HuH-7.5 (cell line): ENCODE results near the gene MELK.

Source experiments
- DNase-seq: peaks from one replicate; pipeline ENCODE4 v3.0.0; 2011; ENCODE audit warnings: low spot score

The MELK gene

DNA sequence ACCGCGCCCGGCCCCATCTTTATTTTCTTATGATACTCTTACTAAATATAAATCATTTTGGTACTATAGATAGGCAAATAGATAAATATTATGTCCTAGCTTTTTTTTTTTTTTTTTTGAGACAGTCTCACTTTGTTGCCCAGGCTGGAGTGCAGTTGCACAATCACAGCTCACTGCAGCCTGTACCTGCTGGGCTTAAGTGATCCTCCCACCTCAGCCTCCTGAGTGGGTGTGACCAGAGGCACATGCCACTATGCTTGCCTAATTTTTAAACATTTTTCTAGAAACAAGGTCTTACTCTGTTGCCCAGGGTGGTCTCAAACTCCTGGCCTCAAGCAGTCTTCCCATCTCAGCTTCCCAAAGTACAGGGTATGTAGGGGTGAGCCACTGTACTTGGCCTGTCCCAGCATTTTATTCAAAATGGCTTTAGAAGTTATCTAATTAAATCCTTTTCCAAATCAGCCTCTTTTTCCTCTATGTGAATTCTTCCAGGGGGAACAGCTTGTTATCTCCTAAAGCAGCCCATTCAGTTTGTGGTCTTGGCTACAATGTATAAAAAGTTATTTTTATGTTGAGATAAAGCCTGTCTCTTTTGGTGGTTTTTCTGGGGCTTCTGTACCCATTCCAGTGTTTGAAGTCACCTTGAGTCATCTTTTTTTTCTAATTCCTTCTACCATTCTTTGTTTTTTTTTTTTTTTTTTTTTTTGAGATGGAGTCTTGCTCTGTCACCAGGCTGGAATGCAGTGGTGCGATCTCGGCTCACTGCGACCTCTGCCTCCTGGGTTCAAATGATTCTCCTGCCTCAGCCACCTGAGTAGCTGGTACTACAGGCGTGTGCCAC, 12.1 kb downstream of the MELK start:
- no peak for DNase-seq

DNA sequence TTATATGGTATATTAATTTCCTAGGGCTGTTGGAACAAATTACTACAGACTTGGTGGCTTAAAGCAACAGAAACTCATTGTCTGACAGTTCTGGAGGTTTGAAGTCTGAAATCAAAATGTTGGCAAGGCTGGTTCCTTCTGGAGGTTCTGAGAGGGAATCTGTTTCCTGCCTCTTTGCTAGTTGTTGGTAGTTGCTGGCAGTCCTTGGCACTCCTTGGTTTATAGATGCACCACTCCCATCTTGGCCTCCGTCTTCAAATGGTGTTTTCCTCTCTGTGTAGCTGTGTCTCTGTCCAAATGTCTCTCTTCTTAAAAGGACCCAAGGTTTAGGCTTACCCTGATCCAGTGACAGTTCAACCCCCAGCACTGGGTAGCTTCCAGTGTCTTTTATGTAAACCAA, 17.5 kb downstream of the MELK start:
- DNase-seq, result no peak

DNA sequence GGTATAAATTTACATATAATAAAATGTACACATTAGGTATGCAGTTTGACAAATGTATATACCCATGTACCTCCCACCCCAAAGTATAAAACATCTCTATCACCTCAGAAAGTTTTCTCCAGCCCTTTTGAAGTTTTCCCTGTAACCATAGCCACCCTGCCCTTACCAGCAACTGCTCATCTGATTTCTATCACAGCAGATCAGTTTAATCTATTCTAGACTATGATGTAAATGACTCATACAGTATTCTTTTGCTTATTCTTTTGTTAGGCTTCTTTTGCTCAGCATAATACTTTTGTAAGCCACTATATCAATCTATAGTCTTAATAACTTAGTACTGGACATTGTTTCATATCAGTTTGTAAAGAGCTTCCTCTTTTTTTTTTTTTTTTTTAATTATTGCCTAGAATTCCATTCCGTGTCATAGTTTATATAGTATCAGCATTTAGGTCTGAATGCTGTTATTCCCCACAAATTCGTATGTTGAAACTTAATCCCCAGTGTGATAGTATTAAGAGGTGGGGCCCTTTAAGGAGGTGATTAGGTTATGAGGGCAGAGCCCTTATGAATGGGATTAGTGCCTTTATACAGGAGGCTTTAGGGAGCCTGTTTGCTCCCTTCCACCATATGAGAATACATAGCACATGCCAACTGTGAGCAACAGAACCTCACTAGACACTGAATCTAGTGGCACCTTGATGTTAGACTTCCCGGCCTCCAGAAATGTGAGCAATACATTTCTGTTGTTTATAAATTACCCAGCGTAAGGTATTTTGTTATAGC, 20.3 kb downstream of the MELK start:
- no peak for DNase-seq

DNA sequence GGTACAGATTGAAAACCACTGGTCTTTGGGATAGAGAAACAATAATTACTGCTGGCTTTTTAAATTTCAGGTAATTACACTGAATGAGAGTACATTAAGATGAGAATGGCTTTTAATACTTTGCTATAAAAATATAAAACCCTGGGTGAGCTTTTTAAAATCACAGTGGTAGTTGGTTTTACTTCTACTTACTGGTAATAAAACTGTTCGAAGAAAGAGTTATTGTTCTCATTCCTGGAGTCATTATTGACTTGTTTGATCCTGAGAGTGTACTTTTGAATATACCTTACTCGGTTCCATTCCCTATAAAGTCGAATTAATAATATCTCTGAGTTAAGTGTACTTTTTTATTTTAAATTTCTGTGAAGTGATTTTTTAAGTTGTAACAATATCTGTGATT, 21.5 kb downstream of the MELK start:
- DNase-seq, result no peak

DNA sequence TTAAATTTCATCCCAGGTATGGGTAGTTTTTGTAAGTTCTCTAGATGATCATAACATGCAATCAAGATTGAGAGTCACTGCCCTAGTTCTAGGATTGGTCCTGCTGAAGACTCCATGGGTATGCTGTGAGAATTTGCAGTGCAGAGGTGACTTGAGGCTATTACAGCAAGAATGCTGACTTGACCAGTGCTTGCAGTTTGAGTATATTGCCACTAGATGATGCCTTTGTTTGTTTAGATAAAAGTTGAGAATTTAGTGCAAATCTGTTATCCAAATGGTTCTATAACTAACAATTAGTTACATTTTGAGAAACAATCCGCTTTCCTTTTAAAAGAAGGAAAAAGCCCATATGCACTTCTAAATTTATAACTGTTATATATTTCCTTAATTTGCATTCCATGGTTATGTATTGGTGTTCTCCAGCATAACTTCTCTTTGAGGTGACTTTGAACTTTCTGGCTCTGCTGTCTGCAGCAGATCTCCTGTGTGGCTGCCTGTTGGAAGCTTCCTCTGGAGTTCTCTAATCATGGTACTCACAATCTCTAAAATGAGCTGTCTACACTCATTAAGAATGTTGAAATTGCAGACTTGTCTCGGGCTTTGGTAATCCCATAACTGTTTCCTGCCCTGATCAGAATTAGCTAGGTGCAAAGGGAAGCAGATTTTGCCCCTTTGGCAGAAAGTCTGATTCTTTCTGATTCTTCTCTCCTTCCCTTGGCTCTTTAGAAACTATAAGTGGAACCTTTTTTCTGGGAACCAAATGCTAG, 24.9 kb downstream of the MELK start:
- DNase-seq, result peak; percentile 67

DNA sequence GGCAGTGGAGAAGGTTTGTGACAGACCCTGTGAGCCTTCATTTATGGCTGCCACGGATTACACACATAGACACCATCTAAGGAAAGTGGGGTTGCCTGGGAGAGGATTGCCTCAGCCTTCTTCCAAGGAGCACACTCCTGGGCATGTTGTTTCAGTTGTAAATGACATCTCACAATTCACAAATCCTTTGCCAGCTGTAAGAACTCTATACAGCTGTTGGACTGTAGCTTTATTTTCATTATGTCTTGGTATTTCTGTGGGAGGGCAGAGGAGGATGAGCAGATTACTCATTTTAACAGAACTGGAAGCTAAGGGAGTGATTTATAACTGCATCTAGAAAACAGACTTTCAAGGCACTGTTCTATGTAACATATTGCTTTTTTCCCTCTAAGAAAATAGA, 25.6 kb downstream of the MELK start:
- no peak for DNase-seq

DNA sequence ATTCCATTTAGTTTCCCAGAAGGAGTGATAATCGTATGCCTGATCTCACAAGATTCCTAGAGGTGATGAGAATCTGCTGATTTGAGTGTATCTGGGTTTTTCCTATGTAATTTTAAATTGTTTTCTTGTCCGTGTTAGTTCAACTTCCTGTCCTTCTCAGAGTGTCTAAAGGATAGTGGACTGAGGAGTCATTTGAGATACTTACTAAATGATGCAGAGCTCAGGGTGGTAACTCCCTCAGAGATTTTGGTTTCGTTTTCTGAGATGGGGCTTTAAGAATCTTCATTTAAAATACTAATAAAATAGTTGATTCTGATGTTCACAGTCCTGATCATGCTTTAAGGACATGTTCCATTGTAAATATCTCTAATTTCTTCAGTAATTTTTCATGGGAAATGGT, 30.3 kb downstream of the MELK start:
- no peak for DNase-seq

DNA sequence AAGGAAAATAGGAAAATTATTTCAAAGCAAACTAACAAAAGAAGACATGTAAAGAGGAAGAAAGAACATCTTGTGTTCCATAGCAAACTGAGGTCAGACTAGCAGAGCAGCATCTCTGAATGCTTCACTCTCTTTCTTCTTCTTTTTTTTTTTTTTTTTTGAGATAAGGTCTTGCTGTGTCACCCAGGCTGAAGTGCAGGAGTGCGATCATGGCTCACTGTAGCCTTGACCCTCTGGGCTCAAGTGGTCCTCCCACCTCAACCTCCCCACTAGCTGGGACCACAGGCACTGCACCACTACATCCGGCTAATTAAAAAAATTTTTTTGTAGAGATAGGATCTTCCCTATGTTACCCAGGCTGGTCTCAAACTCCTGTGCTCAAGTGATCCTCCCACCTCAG, 36.6 kb downstream of the MELK start:
- DNase-seq, result no peak

DNA sequence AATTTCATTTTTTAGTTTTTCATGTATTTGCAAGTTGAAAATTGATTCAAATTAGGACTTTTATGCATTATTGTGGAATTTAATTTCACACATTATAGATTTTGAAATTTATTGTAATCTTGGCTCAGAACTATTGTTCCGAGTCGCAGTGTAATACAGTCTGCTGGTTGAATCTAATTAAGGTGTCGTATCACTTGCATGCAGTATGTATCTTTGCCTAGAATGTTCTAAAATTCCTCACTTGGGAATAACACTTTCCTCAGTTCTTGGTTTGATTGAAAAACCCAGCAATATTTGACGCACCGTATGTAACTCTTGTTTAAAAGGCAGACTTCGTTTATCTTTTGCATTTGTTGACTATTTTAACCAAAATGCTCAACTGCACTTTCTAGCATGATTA, 49.4 kb downstream of the MELK start:
- no peak for DNase-seq

DNA sequence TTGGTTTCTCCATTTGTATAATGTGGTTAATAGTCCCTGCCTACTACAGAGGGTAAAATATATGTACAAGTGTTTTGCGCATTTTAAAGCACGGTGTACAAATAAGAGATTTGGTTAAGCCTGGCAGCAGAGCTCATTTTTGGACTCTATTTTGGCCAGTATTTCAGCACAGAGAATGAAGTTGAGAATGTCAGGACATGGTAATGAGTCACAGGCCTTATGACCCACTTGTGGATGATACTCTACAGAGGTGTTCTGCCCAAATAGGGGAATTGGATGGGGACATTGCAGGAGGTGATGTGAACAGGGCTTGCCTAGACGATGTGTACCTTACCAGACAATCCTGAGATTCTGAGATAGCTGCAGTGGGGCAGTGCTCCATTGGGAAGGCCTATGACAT, 50.6 kb downstream of the MELK start:
- DNase-seq, result no peak

DNA sequence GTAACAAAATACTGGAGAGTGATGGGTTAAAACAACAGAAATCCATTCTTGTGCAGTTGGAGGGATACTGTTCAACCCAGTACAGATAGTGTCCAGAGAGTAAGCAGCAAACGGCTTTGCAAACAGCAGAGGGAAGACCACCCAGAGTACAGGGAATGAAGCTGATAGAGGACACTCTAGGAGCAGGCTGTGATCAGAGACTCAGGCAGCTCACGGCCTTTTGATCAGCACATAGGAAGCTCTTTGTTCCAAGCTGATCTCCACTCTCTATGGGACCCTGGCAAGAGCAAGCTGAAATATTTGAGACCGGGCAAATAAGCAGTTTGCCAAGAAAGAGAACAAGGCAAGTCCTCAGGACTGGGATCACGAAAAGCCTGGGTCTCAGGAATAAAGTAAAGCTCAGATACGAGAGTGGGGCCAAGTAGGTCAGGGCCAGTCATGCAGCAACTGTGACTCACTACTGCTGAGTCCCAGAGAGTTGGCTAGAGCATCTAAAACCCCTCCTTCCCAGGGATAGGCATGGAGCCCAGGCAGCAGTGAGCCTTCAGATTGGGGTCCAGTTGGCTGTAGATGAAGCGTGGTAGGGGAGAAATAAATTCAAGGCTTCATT, 52.4 kb downstream of the MELK start:
- no peak for DNase-seq

DNA sequence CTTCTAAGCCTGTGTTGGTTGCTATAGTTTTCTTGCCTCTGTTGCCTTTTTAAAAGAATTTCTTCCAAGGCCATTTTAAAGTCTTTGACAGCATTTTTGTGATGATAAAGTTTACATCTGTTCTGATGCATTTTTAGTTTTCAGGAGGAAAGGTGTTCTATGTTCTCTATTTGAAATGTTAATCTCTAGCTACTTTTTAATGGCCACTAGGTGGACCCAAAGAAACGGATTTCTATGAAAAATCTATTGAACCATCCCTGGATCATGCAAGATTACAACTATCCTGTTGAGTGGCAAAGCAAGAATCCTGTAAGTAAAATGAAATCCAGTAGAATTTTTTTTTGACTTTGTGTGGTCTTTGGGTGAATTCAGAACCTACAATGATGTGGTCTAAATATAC, 60.2 kb downstream of the MELK start:
- no peak for DNase-seq

DNA sequence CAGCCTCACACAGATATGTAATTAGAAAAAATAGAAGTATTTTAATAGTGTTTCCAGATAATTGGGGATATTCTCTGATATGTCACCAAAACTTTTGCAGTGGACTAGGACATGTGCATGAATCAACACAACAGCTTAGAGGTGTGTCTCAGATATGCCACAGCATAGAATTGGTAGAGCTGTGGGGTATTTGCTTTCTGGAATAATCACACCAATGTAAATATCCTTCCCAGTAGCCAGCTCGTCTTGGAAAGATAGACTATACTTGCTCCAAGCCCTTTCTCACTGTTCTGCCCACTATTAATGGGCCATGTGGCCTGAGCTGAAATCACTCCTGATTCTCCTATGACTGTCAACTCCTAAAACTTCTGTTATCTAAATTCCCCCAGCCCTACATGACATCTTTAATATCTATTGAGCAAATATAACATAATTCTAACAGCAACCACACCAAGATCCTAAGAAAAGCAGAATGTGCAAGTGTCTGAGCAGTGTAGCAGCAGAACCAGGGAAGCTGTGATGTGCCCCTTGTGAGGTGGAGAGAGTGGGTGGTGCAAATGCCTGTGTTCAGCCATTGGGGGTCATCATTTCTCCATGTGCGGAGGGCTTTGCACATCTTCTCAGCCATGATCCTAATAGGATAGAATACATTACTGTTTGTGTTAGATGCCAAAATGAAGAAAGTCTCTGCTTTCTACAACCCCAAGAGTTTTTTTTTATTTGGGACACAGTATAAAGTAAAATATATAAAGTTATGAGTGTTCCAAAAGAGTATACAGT, 65.0 kb downstream of the MELK start:
- DNase-seq, result no peak

DNA sequence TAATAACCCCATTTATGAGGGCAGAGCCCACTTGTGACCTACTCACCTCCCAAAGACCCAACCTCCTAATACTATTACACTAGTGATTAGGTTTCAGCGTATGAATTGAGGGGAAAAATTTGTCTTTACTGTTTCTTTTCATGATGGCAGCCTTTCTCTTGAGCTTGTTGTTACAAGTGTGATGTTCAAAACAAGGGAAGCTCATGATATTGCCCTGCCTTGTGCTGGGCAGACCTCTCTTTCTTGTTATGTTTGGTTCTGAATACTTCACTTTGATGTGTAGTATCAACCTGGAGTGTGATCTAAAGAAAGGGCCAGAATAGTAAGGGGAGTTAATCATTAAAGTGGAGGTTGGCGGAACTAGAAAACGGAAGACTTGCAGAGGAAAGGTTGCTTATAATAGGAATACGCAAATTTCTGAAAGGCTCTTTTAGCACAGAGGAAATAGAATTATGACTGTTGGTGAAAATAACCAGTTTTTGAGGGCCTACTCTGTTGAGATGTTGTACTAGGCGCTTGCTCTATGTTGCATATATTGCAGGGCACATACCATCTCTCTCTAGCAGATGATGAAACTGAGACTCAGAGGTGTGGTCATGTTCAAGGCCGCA, 68.2 kb downstream of the MELK start:
- no peak for DNase-seq

DNA sequence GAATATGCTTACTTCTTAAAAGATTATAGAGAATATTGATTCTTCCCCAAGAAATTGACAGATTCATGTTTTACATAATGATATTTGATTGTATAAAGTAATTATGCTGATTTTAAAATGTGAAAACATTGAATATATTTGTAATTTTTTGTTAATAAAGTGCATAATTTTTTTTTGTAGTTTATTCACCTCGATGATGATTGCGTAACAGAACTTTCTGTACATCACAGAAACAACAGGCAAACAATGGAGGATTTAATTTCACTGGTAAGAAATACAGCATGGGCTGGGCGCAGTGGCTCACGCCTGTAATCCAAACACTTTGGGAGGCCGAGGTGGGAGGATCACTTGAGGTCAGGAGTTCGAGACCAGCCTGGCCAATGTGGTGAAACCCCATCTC, 70.1 kb downstream of the MELK start:
- no peak for DNase-seq

DNA sequence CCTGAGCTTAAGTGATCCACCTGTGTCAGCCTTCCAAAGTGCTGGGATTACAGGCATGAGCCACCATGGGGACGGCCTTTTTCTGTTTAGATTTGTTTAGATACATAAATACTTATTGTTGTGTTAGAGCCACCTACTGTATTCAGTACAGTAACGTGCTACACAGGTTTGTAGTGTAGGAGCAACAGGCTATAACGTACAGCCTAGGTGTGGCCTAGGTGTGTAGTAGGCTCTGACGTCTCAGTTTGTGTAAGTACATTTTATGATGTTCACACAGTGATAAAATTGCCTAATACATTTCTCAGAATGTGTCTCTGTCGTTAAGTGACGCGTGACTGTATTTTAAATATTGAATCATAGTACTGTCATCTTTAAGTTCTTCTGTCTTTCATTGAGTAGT, 84.1 kb downstream of the MELK start:
- no peak for DNase-seq

DNA sequence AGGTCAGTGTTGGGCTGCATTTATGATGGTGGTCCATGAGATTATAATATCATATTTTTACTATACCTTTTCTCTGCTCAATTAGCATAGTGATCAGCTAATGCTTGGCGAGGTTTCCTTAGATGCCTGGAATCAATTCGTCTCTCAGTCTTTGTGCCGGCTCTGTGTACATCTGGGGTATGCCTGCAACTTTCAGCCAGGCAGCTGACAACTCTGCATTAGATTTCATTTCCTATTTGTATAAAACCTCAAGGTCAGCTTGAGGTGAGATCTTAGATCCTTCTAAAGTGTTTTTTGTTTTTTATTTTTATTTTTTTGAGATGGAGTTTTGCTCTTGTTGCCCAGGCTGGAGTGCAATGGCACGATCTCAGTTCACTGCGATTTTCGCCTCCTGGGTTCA, 86.8 kb downstream of the MELK start:
- DNase-seq, result no peak

DNA sequence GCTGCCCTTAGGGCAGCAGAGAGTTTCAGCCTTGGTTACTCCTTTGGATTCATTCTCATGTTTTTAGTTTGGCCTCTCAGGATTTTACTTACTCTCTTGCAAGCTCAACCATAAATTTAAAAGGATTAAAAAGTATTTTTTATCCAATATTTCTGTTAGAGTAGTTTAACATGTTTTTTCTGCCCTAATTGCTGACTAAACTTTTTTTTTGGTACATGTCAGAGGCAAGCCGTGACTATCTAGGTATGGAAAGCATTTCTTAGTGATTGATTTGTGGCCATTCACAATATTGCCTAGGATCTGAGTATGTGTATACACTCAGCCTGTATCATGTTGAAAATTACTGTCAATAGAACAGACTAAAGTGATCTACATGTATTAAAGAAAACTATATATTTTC, 92.1 kb downstream of the MELK start:
- DNase-seq, result no peak

DNA sequence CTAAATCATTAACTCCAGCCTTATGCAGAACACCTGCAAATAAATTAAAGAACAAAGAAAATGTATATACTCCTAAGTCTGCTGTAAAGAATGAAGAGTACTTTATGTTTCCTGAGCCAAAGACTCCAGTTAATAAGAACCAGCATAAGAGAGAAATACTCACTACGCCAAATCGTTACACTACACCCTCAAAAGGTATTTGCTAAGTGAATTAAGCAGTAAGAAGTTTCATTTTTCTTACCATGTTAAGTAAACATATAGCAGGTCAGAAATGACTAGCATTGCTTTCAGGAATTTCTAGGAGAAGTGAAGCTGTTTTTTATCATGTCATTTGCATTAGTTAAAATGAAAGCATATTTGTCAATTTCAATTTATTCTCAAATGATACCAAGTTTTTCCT, 92.7 kb downstream of the MELK start:
- DNase-seq, result no peak

DNA sequence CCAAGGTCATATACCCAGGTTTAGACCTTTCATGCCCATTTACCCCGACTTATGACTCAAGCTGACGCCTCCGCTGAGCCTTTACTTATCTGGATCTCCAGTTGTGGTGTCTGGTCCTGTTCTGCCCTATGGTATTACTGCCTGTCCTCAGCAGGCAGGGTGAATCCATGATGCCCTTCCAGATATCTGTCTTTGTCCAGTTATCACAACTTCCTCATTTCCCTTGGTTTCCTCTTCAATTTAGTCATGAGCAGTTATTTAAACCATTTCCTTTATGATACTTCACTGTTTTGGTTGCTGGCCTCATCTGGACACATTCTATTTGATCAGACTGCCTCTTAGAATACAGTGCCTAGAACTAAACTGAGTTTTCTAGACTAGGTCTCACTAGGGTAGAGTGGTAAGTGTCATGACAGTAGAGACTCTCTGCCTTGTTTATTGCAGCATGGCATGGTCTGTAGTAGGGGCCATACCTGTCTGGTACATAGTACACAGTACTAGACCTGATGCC, 93.3 kb downstream of the MELK start:
- DNase-seq, result no peak

DNA sequence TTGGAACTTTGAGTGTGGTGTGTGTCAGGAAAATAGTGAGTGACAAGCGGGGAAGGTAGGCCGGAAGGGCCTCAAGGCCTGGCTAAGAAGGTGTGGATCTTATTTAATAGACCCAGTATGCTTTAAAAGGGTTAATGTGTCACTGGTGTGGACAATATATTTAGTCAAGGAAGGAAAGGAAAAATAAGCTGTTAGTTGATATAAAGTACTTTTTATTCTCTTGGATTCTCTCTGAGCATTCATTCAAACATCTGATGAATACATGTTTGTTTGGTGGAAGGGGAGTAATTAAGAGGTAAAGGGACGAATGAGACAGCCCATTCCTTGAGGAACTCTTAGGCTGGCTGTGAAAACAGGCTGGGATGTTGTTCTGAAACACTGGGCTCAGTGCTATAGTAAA, 98.9 kb downstream of the MELK start:
- DNase-seq, result no peak
